ENCODE results near the gene MAN2A2. TPM values are rescaled to one million over a fixed set of nuclear protein-coding genes. Genes with fewer than 3 reads are reported as not detected.
"Not testable (repeated sequence)": the region's sequence is repeated elsewhere in the genome, so short reads cannot be mapped to it uniquely, and the experiment has no call there.

Gene MAN2A2
- total RNA-seq, 2 experiments from 2014 or later = 11.6 to 12.2 TPM

GRCh38 chr15:90924375-90924774, 21.3 kb downstream of the MAN2A2 start:
- no TSS peak for BruUV-seq (replicated peaks)
- no peak overlapping the region for H3K4me2 ChIP-seq (ENCODE audit: low read length)
- CTCF ChIA-PET (ENCODE audit: unreplicated experiment) = no interaction called here
- H3K27ac ChIP-seq (ENCODE audit: low read depth, low read length, poor library complexity, severe bottlenecking) = no peak overlapping the region
- no peak for TF ChIP-seq EZH2phosphoT487 (IDR thresholded peaks at IDR 0.05; ENCODE audit: borderline replicate concordance, low read depth, low read length)
- TF ChIP-seq CTCF (conservative IDR thresholded peaks at IDR 0.05; ENCODE audit: low read length) = no peak
- no peak for DNase-seq (ENCODE audit: low spot score)
- no peaks in the 10 kb centered on the region for H4K20me1 ChIP-seq (ENCODE audit: insufficient read depth, low read length)
- peaks cover 14% of the 10 kb centered on the region for H3K4me1 ChIP-seq (ENCODE audit: insufficient read depth, low read length, poor library complexity, severe bottlenecking)
- H3K79me2 ChIP-seq (ENCODE audit: insufficient read depth, low read depth, low read length) = peaks cover 7% of the 10 kb centered on the region; the same call in 1 of the 2 replicates
- no peak overlapping the region for H2AFZ ChIP-seq (ENCODE audit: low read length)
- H3K36me3 ChIP-seq (ENCODE audit: insufficient read depth, low read length) = no peaks in the 10 kb centered on the region
- no peak overlapping the region for H3K4me3 ChIP-seq (ENCODE audit: low read depth, low read length, poor library complexity, severe bottlenecking)
- H3K9me3 ChIP-seq (ENCODE audit: low read length) = no peaks in the 10 kb centered on the region
- intact Hi-C loops (cut with micrococcal nuclease; ENCODE audit: unreplicated experiment) = no loop called here
- no peaks in the 10 kb centered on the region for H3K9me2 ChIP-seq (ENCODE audit: insufficient read depth, low read length)
- POLR2A ChIA-PET = no interaction called here

DNA sequence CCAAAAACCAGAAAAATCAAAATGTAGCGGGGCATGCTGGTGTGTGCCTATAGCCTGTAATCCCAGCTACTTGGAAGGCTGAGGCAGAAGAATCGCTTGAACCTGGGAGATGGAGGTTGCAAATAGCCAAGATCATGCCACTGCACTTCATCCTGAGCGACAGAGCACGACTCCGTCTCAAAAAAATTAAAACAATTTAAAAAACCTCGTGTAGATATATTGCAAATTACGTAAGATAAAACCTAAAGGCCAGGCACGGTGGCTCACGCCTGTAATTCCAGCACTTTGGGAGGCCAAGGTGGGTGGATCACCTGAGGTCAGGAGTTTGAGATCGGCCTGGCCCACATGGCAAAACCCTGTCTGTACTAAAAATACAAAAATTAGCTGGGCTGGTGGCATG, 23.7 kb downstream of the MAN2A2 start:
- intact Hi-C loops (cut with micrococcal nuclease; ENCODE audit: unreplicated experiment); H3K4me2 ChIP-seq (ENCODE audit: low read length); BruUV-seq (replicated peaks); DNase-seq (ENCODE audit: low spot score); H3K9me2 ChIP-seq (ENCODE audit: insufficient read depth, low read length); H3K27ac ChIP-seq (ENCODE audit: low read depth, low read length, poor library complexity, severe bottlenecking); H4K20me1 ChIP-seq (ENCODE audit: insufficient read depth, low read length); H3K36me3 ChIP-seq (ENCODE audit: insufficient read depth, low read length); CTCF ChIA-PET (ENCODE audit: unreplicated experiment); H2AFZ ChIP-seq (ENCODE audit: low read length); H3K9me3 ChIP-seq (ENCODE audit: low read length); H3K4me3 ChIP-seq (ENCODE audit: low read depth, low read length, poor library complexity, severe bottlenecking): not testable (repeated sequence)
- Histone ChIP-seq H3K4me1 (ENCODE audit: insufficient read depth, low read length, poor library complexity, severe bottlenecking) (peaks cover 25% of the 10 kb centered on the region), H3K79me2 (ENCODE audit: insufficient read depth, low read depth, low read length) (peaks cover 17% of the 10 kb centered on the region; the same call in 1 of the 2 replicates)
- POLR2A ChIA-PET = interaction anchor here (0.6 kb wide), 1 partner anchor 458 kb away, joined by 8 read pairs; no protein-coding TSS in a partner anchor

- POLR2A ChIA-PET = interaction anchor here (0.6 kb wide), 1 partner anchor 31 kb away, joined by 3 read pairs; no protein-coding TSS in a partner anchor
- intact Hi-C loops (cut with micrococcal nuclease; ENCODE audit: unreplicated experiment); BruUV-seq (replicated peaks): not testable (repeated sequence)
Observed at GRCh38 chr15:90928106-90928505, 25.0 kb downstream of the MAN2A2 start.

More at GRCh38 chr15:90928106-90928505, 25.0 kb downstream of the MAN2A2 start:
- H3K4me3 ChIP-seq (ENCODE audit: low read depth, low read length, poor library complexity, severe bottlenecking); CTCF ChIA-PET (ENCODE audit: unreplicated experiment); H3K9me3 ChIP-seq (ENCODE audit: low read length); H3K27ac ChIP-seq (ENCODE audit: low read depth, low read length, poor library complexity, severe bottlenecking); H3K36me3 ChIP-seq (ENCODE audit: insufficient read depth, low read length); H3K9me2 ChIP-seq (ENCODE audit: insufficient read depth, low read length); H2AFZ ChIP-seq (ENCODE audit: low read length); H4K20me1 ChIP-seq (ENCODE audit: insufficient read depth, low read length); DNase-seq (ENCODE audit: low spot score): not testable (repeated sequence)
- H3K79me2 ChIP-seq (ENCODE audit: insufficient read depth, low read depth, low read length) = peaks cover 17% of the 10 kb centered on the region; the same call in 1 of the 2 replicates
- H3K4me2 ChIP-seq (ENCODE audit: low read length) = peak overlapping the region; percentile 87; the same call in 1 of the 2 replicates
- peaks cover 32% of the 10 kb centered on the region for H3K4me1 ChIP-seq (ENCODE audit: insufficient read depth, low read length, poor library complexity, severe bottlenecking)

Data from OCI-LY7 (cell line).